AG04450 (cell line): ENCODE results near the gene TAGAP. TPM values are rescaled to one million over a fixed set of nuclear protein-coding genes. Genes with fewer than 3 reads are reported as not detected.

Experiments
- CTCF ChIA-PET: fragments of 300-600, 350-600 bp; formaldehyde crosslinking; extraction: SDS; loops from one replicate; lab custom pipeline; 2022; ENCODE audit warnings: antibody characterized with exemption, inconsistent platforms; lab: Charles Lee
- POLR2A ChIA-PET: fragments of 350-600 bp; formaldehyde crosslinking; extraction: SDS; loops from one replicate; lab custom pipeline; 2021; ENCODE audit warnings: antibody characterized with exemption, inconsistent platforms; lab: Yijun Ruan, JAX
- DNase-seq: peaks from one replicate; pipeline ENCODE4 v3.0.0-alpha.2; 2011; ENCODE audit warnings: low read depth, low spot score
- H3K27ac ChIP-seq: one replicate; pipeline ENCODE4 v1.5.1; 2012; ENCODE audit warnings: low read depth, low read length, control low read depth
- H3K27me3 ChIP-seq: one replicate; pipeline ENCODE4 v1.6.0; 2012; ENCODE audit warnings: low read length; ENCODE audit not compliant: control insufficient read depth, insufficient read depth
- H3K4me3 ChIP-seq: 2 replicates; pipeline ENCODE4 v1.5.1; 2011; ENCODE audit warnings: mild to moderate bottlenecking, low read depth, low read length, control low read depth
- H3K9me3 ChIP-seq: 2 replicates; pipeline ENCODE4 v1.5.1; 2012; ENCODE audit warnings: low read length; ENCODE audit not compliant: control insufficient read depth, insufficient read depth
- CTCF ChIP-seq: IDR thresholded peaks from 2 replicates; pipeline ENCODE4 v1.5.1; 2011; ENCODE audit warnings: low read depth, low read length, control low read depth, inconsistent platforms
- polyA plus RNA-seq: library from polyadenylated mRNA; depleted of rRNA; stranded (reverse); fragments of >200 nt; gene quantifications from 2 replicates; pipeline ENCODE4 v1.2.3, GENCODE V29; 2011

Gene TAGAP
- polyA plus RNA-seq, 1 experiment, result not detected

- DNase-seq, result no peak
- CTCF ChIA-PET, result no interaction called here
- H3K27ac ChIP-seq, result no peak overlapping the region
- no peaks in the 10 kb centered on the region for H3K9me3 ChIP-seq
- H3K4me3 ChIP-seq, result no peak overlapping the region
- H3K27me3 ChIP-seq, result peaks cover 31% of the 10 kb centered on the region
- POLR2A ChIA-PET, result no interaction called here
- no peak for TF ChIP-seq CTCF
These were observed 21.7 kb upstream of the TAGAP start for GRCh38 chr6:159066483-159066882.

DNA sequence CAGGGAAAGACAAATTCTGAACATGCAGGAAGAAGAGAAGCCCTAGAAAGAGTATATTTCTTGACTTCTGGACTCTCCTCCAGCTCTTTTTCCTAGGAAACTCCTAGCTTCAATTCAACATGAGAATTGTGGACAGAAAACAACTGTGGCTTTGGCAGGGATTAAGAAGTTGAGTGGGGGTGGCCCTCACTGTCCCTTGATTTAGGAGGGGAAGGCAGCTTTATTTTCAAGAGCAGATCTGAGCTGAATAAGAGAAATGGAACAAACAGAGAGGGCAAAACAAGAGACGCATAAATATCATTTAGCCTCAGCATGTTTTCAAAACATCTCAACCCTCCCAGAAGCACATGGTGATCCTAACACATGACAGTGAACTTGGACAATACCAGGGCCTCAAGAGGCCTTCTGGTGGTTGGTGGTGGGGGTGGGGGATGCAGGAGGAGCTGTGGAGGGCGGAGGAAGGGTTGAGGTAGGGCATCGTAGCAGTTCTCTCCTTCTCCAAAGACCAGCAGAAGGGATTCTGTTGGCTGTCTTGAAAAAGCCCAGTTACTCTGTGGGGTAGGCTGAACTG, 21.1 kb upstream of the TAGAP start:
- CTCF ChIA-PET, result no interaction called here

GRCh38 chr6:159065091-159065490, 20.3 kb upstream of the TAGAP start:
- no peak for TF ChIP-seq CTCF
- ChIA-PET POLR2A (no interaction called here), CTCF (no interaction called here)
- no peak overlapping the region for H3K4me3 ChIP-seq
- H3K27ac ChIP-seq, result no peak overlapping the region
- peaks cover 37% of the 10 kb centered on the region for H3K27me3 ChIP-seq
- no peaks in the 10 kb centered on the region for H3K9me3 ChIP-seq
- DNase-seq, result no peak

More for the DNA sequence above, 21.1 kb upstream of the TAGAP start:
- POLR2A ChIA-PET, result no interaction called here
- no peaks in the 10 kb centered on the region for H3K9me3 ChIP-seq
- peaks cover 34% of the 10 kb centered on the region for H3K27me3 ChIP-seq
- no peak overlapping the region for H3K27ac ChIP-seq
- no peak overlapping the region for H3K4me3 ChIP-seq
- DNase-seq, result no peak
- TF ChIP-seq CTCF, result no peak

GRCh38 chr6:159064477-159064876, 19.7 kb upstream of the TAGAP start:
- Histone ChIP-seq H3K9me3 (no peaks in the 10 kb centered on the region), H3K4me3 (no peak overlapping the region), H3K27me3 (peaks cover 37% of the 10 kb centered on the region), H3K27ac (no peak overlapping the region)
- TF ChIP-seq CTCF, result no peak
- CTCF ChIA-PET, result no interaction called here
- POLR2A ChIA-PET, result no interaction called here
- no peak for DNase-seq

DNA sequence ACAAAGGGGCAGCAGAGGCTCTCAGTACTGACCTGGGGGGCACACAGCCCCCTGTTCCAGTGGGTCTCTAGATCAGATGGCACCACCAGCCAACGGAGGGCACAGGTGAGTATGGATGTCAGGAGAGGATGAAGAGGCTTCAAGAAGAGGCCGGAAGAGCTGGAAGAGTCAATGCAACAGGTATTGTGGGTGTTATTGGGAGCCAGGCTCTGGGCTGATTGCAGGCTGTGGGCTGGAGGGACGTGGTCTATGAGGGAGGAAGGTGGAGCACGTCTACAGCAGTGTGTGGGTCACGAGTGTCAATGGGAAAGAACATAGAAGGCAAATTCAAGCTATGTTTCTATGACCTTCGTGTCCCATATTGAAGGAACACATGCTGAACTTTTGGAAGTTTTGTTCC, 18.8 kb upstream of the TAGAP start:
- DNase-seq, result no peak
- Histone ChIP-seq H3K4me3 (no peak overlapping the region), H3K27me3 (peaks cover 33% of the 10 kb centered on the region), H3K9me3 (no peaks in the 10 kb centered on the region), H3K27ac (no peak overlapping the region)
- ChIA-PET POLR2A (no interaction called here), CTCF (interaction anchor here (0.9 kb wide), 1 partner anchor 21 kb away, joined by 5 read pairs; no protein-coding TSS in a partner anchor)
- no peak for TF ChIP-seq CTCF
